ENCODE measurements around the gene STPG2. TPM values are rescaled to one million over a fixed set of nuclear protein-coding genes. Genes with fewer than 3 reads are reported as not detected.

STPG2 gene
- total RNA-seq, 4 donors from 2014 or later: 0.79 to 1.2 TPM; not detected in 2

GRCh38 chr4:97770222-97770621, 373.1 kb downstream of the STPG2 start:
- intact Hi-C loops (cut with DNase I; ENCODE audit: low total_unique reads): no loop called here
- no peaks in the 10 kb centered on the region for H3K36me3 ChIP-seq
- H3K4me1 ChIP-seq: no peaks in the 10 kb centered on the region
- no peak overlapping the region for H3K27ac ChIP-seq
- TF ChIP-seq EP300 (IDR thresholded peaks at IDR 0.05; ENCODE audit: low read depth) (no peak), POLR2AphosphoS5 (IDR thresholded peaks at IDR 0.05) (no peak), CTCF (IDR thresholded peaks at IDR 0.05) (no peak), POLR2A (IDR thresholded peaks at IDR 0.05) (no peak)
- in situ Hi-C loops (cut with MboI; ENCODE audit: low pct_ligation_motif_present in 1 of 4, low pct_unique_long_range_greater_than_20kb in 1 of 4, low sequenced_read_pairs in 3 of 4): no loop called here
- no peaks in the 10 kb centered on the region for H3K9me3 ChIP-seq
- 50 to 75% methylated on average over 1 of the region's 1 CpG for WGBS, 2 donors (ENCODE audit: low coverage in 1 of 2)
- no peaks in the 10 kb centered on the region for H3K27me3 ChIP-seq
- DNase-seq: no peak
- no peak overlapping the region for H3K4me3 ChIP-seq

- WGBS, 2 donors (ENCODE audit: low coverage in 1 of 2): 73 to 85% methylated on average over 1 of the region's 1 CpG
- Histone ChIP-seq H3K4me3 (no peak overlapping the region), H3K4me1 (no peaks in the 10 kb centered on the region), H3K27ac (no peak overlapping the region), H3K9me3 (no peaks in the 10 kb centered on the region), H3K27me3 (no peaks in the 10 kb centered on the region), H3K36me3 (no peaks in the 10 kb centered on the region)
- intact Hi-C loops (cut with DNase I; ENCODE audit: low total_unique reads) (no loop called here), in situ Hi-C loops (cut with MboI; ENCODE audit: low pct_ligation_motif_present in 1 of 4, low pct_unique_long_range_greater_than_20kb in 1 of 4, low sequenced_read_pairs in 3 of 4) (no loop called here)
- TF ChIP-seq EP300 (IDR thresholded peaks at IDR 0.05; ENCODE audit: low read depth) (no peak), CTCF (IDR thresholded peaks at IDR 0.05) (no peak), POLR2AphosphoS5 (IDR thresholded peaks at IDR 0.05) (no peak), POLR2A (IDR thresholded peaks at IDR 0.05) (no peak)
- no peak for DNase-seq
These were observed 381.2 kb downstream of the STPG2 start for GRCh38 chr4:97762115-97762512.

GRCh38 chr4:97761445-97762114, 381.7 kb downstream of the STPG2 start:
- H3K36me3 ChIP-seq: no peaks in the 10 kb centered on the region
- DNase-seq: no peak
- in situ Hi-C loops (cut with MboI; ENCODE audit: low pct_ligation_motif_present in 1 of 4, low pct_unique_long_range_greater_than_20kb in 1 of 4, low sequenced_read_pairs in 3 of 4) (no loop called here), intact Hi-C loops (cut with DNase I; ENCODE audit: low total_unique reads) (no loop called here)
- no peak overlapping the region for H3K4me3 ChIP-seq
- H3K27ac ChIP-seq: no peak overlapping the region
- no peaks in the 10 kb centered on the region for H3K9me3 ChIP-seq
- TF ChIP-seq EP300 (IDR thresholded peaks at IDR 0.05; ENCODE audit: low read depth) (no peak), POLR2AphosphoS5 (IDR thresholded peaks at IDR 0.05) (no peak)
- 56 to 64% methylated on average over 2 of the region's 2 CpGs for WGBS, 2 donors (ENCODE audit: low coverage in 1 of 2)
- H3K27me3 ChIP-seq: no peaks in the 10 kb centered on the region
- H3K4me1 ChIP-seq: no peaks in the 10 kb centered on the region

GRCh38 chr4:97759785-97760184, 383.5 kb downstream of the STPG2 start:
- H3K27me3 ChIP-seq: no peaks in the 10 kb centered on the region
- H3K36me3 ChIP-seq: no peaks in the 10 kb centered on the region
- TF ChIP-seq EP300 (IDR thresholded peaks at IDR 0.05; ENCODE audit: low read depth): no peak
- no peak for TF ChIP-seq POLR2A (IDR thresholded peaks at IDR 0.05)
- no peak for TF ChIP-seq CTCF (IDR thresholded peaks at IDR 0.05)
- intact Hi-C loops (cut with DNase I; ENCODE audit: low total_unique reads): no loop called here
- 68 to 85% methylated on average over 2 of the region's 2 CpGs for WGBS, 2 donors (ENCODE audit: low coverage in 1 of 2)
- H3K4me3 ChIP-seq: no peak overlapping the region
- no peaks in the 10 kb centered on the region for H3K9me3 ChIP-seq
- in situ Hi-C loops (cut with MboI; ENCODE audit: low pct_ligation_motif_present in 1 of 4, low pct_unique_long_range_greater_than_20kb in 1 of 4, low sequenced_read_pairs in 3 of 4): no loop called here
- H3K27ac ChIP-seq: no peak overlapping the region
- DNase-seq: no peak
- H3K4me1 ChIP-seq: no peaks in the 10 kb centered on the region

GRCh38 chr4:97752599-97752998, 390.7 kb downstream of the STPG2 start:
- H3K4me3 ChIP-seq: no peak overlapping the region
- WGBS, 2 donors (ENCODE audit: low coverage in 1 of 2): 67 to 71% methylated on average over 1 of the region's 1 CpG
- no peak overlapping the region for H3K27ac ChIP-seq
- H3K9me3 ChIP-seq: no peaks in the 10 kb centered on the region
- no peaks in the 10 kb centered on the region for H3K27me3 ChIP-seq
- H3K4me1 ChIP-seq: no peaks in the 10 kb centered on the region
- no peaks in the 10 kb centered on the region for H3K36me3 ChIP-seq
- DNase-seq: no peak
- intact Hi-C loops (cut with DNase I; ENCODE audit: low total_unique reads) (no loop called here), in situ Hi-C loops (cut with MboI; ENCODE audit: low pct_ligation_motif_present in 1 of 4, low pct_unique_long_range_greater_than_20kb in 1 of 4, low sequenced_read_pairs in 3 of 4) (no loop called here)
- TF ChIP-seq POLR2A (IDR thresholded peaks at IDR 0.05) (no peak), POLR2AphosphoS5 (IDR thresholded peaks at IDR 0.05) (no peak), EP300 (IDR thresholded peaks at IDR 0.05; ENCODE audit: low read depth) (no peak), CTCF (IDR thresholded peaks at IDR 0.05) (no peak)

Measured in transverse colon (tissue), 4 donors.